ENCODE results near the gene SYNPR. TPM values are rescaled to one million over a fixed set of nuclear protein-coding genes. Genes with fewer than 3 reads are reported as not detected.

SYNPR gene
- total RNA-seq, 1 donor from 2014 or later: 0.27 TPM

GRCh38 chr3:63607716-63608115 is 329.6 kb downstream of the SYNPR start:
- no peak for FAIRE-seq
- H3K27me3 Mint-ChIP-seq (ENCODE audit: low read depth, unreplicated experiment): no peaks in the 10 kb centered on the region
- H3K27me3 ChIP-seq (ENCODE audit: insufficient read depth, low read length): no peaks in the 10 kb centered on the region
- no peaks in the 10 kb centered on the region for H3K9me3 ChIP-seq (ENCODE audit: insufficient read depth, low read depth, low read length)
- H3K4me2 ChIP-seq (ENCODE audit: low read length): no peak overlapping the region
- no peak overlapping the region for H3K27ac ChIP-seq (ENCODE audit: low read depth, low read length)
- H3K27ac Mint-ChIP-seq (ENCODE audit: unreplicated experiment): no peak overlapping the region
- no peak overlapping the region for H2AFZ ChIP-seq (ENCODE audit: low read depth, low read length)
- H4K20me1 ChIP-seq (ENCODE audit: insufficient read depth, low read length): no peaks in the 10 kb centered on the region
- H3K36me3 ChIP-seq (ENCODE audit: insufficient read depth, low read length): no peaks in the 10 kb centered on the region
- no peak overlapping the region for H3K4me3 ChIP-seq (ENCODE audit: insufficient read depth, low read depth, low read length)
- TF ChIP-seq CTCF (IDR thresholded peaks at IDR 0.05; ENCODE audit: insufficient read depth, low read depth, low read length): no peak
- TF ChIP-seq EZH2 (IDR thresholded peaks at IDR 0.05; ENCODE audit: insufficient read depth, low read length): no peak
- peaks cover 5% of the 10 kb centered on the region for H3K4me1 Mint-ChIP-seq (ENCODE audit: low read depth, unreplicated experiment)
- DNase-seq (ENCODE audit: low read depth): no peak
- H3K4me3 Mint-ChIP-seq (ENCODE audit: unreplicated experiment): no peak overlapping the region
- no peaks in the 10 kb centered on the region for H3K4me1 ChIP-seq (ENCODE audit: insufficient read depth, low read length)
- peaks cover 1% of the 10 kb centered on the region for H3K9me3 Mint-ChIP-seq (ENCODE audit: unreplicated experiment)
- no peak overlapping the region for H3K9ac ChIP-seq (ENCODE audit: low read length)
- no peaks in the 10 kb centered on the region for H3K36me3 Mint-ChIP-seq (ENCODE audit: low read depth, unreplicated experiment)
- no peaks in the 10 kb centered on the region for H3K79me2 ChIP-seq (ENCODE audit: insufficient read depth, low read length)

- no peak overlapping the region for H3K27ac ChIP-seq (ENCODE audit: low read depth, low read length)
- H3K9me3 Mint-ChIP-seq (ENCODE audit: unreplicated experiment): peaks cover 1% of the 10 kb centered on the region
- H3K4me3 Mint-ChIP-seq (ENCODE audit: unreplicated experiment): no peak overlapping the region
- DNase-seq (ENCODE audit: low read depth) (no peak), FAIRE-seq (no peak)
- H3K4me1 ChIP-seq (ENCODE audit: insufficient read depth, low read length): peaks cover 7% of the 10 kb centered on the region
- no peak overlapping the region for H2AFZ ChIP-seq (ENCODE audit: low read depth, low read length)
- H3K27me3 ChIP-seq (ENCODE audit: insufficient read depth, low read length): no peaks in the 10 kb centered on the region
- H3K79me2 ChIP-seq (ENCODE audit: insufficient read depth, low read length): no peaks in the 10 kb centered on the region
- no peaks in the 10 kb centered on the region for H3K27me3 Mint-ChIP-seq (ENCODE audit: low read depth, unreplicated experiment)
- H3K4me2 ChIP-seq (ENCODE audit: low read length): no peak overlapping the region
- H3K27ac Mint-ChIP-seq (ENCODE audit: unreplicated experiment): no peak overlapping the region
- H3K9ac ChIP-seq (ENCODE audit: low read length): no peak overlapping the region
- H4K20me1 ChIP-seq (ENCODE audit: insufficient read depth, low read length): no peaks in the 10 kb centered on the region
- H3K36me3 Mint-ChIP-seq (ENCODE audit: low read depth, unreplicated experiment): no peaks in the 10 kb centered on the region
- TF ChIP-seq CTCF (IDR thresholded peaks at IDR 0.05; ENCODE audit: insufficient read depth, low read depth, low read length): no peak
- no peak for TF ChIP-seq EZH2 (IDR thresholded peaks at IDR 0.05; ENCODE audit: insufficient read depth, low read length)
- H3K36me3 ChIP-seq (ENCODE audit: insufficient read depth, low read length): no peaks in the 10 kb centered on the region
- no peaks in the 10 kb centered on the region for H3K4me1 Mint-ChIP-seq (ENCODE audit: low read depth, unreplicated experiment)
- H3K9me3 ChIP-seq (ENCODE audit: insufficient read depth, low read depth, low read length): no peaks in the 10 kb centered on the region
- H3K4me3 ChIP-seq (ENCODE audit: insufficient read depth, low read depth, low read length): no peak overlapping the region
These were observed 331.3 kb downstream of the SYNPR start for GRCh38 chr3:63609408-63609807.

- H3K4me1 Mint-ChIP-seq (ENCODE audit: low read depth, unreplicated experiment): no peaks in the 10 kb centered on the region
- Histone ChIP-seq H4K20me1 (ENCODE audit: insufficient read depth, low read length) (no peaks in the 10 kb centered on the region), H3K36me3 (ENCODE audit: insufficient read depth, low read length) (no peaks in the 10 kb centered on the region), H3K9ac (ENCODE audit: low read length) (no peak overlapping the region), H3K79me2 (ENCODE audit: insufficient read depth, low read length) (no peaks in the 10 kb centered on the region), H3K4me3 (ENCODE audit: insufficient read depth, low read depth, low read length) (no peak overlapping the region), H2AFZ (ENCODE audit: low read depth, low read length) (no peak overlapping the region), H3K27me3 (ENCODE audit: insufficient read depth, low read length) (no peaks in the 10 kb centered on the region), H3K4me1 (ENCODE audit: insufficient read depth, low read length) (peaks cover 7% of the 10 kb centered on the region), H3K4me2 (ENCODE audit: low read length) (no peak overlapping the region), H3K27ac (ENCODE audit: low read depth, low read length) (no peak overlapping the region), H3K9me3 (ENCODE audit: insufficient read depth, low read depth, low read length) (no peaks in the 10 kb centered on the region)
- no peak overlapping the region for H3K4me3 Mint-ChIP-seq (ENCODE audit: unreplicated experiment)
- H3K27ac Mint-ChIP-seq (ENCODE audit: unreplicated experiment): no peak overlapping the region
- FAIRE-seq (no peak), DNase-seq (ENCODE audit: low read depth) (no peak)
- peaks cover 1% of the 10 kb centered on the region for H3K9me3 Mint-ChIP-seq (ENCODE audit: unreplicated experiment)
- TF ChIP-seq CTCF (IDR thresholded peaks at IDR 0.05; ENCODE audit: insufficient read depth, low read depth, low read length) (no peak), EZH2 (IDR thresholded peaks at IDR 0.05; ENCODE audit: insufficient read depth, low read length) (no peak)
- H3K27me3 Mint-ChIP-seq (ENCODE audit: low read depth, unreplicated experiment): no peaks in the 10 kb centered on the region
- H3K36me3 Mint-ChIP-seq (ENCODE audit: low read depth, unreplicated experiment): no peaks in the 10 kb centered on the region
These were observed 331.7 kb downstream of the SYNPR start for GRCh38 chr3:63609834-63610233.
